GM18502 (cell line): ENCODE measurements around the gene FAM228B.
"Not testable (repeated sequence)": the region's sequence is repeated elsewhere in the genome, so short reads cannot be mapped to it uniquely, and the experiment has no call there.

Experiments used
- ATAC-seq: cut with Tn5 transposase; IDR thresholded peaks from one replicate; pipeline ENCODE4 v1.9.1; 2021; ENCODE audit warnings: mild to moderate bottlenecking; ENCODE audit not compliant: unreplicated experiment, poor library complexity

FAM228B gene

DNA sequence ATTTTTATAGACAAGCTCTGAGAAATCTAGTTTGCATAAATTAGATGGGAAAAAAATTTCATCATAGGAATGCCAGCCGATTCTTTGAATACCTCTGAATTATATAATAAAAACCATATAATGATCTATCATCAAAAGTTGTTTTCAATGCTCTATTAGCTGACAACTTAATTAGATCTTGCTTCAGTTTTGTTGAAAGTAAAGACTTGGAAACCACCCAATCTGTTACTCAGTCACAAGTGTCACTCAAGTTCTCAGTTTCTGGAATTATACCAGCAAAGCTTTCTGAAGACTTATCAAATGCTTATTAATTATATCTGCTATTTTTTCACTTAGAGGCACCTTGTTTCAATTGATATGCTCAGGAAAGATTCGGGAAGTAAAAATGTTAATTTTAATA is 21.3 kb upstream of the FAM228B start:
- no peak for ATAC-seq

DNA sequence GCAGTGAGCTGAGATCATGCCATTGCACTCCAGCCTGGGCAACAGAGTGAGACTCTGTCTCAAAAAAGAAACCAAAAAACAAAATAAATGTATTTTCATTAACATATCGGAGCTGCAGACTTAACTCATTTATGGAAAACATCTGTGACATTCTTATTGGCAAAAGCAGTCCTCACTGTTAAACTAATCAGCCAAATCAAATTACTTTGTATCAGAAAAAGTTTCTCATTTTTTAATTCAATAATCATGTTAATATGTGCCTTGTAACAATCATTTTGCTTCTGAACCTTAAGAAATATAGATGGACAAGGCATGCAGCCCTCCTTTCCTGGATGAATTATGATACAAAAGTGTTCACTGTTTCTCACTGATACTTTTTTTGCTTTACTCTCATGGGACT is 20.6 kb upstream of the FAM228B start:
- ATAC-seq = no peak

DNA sequence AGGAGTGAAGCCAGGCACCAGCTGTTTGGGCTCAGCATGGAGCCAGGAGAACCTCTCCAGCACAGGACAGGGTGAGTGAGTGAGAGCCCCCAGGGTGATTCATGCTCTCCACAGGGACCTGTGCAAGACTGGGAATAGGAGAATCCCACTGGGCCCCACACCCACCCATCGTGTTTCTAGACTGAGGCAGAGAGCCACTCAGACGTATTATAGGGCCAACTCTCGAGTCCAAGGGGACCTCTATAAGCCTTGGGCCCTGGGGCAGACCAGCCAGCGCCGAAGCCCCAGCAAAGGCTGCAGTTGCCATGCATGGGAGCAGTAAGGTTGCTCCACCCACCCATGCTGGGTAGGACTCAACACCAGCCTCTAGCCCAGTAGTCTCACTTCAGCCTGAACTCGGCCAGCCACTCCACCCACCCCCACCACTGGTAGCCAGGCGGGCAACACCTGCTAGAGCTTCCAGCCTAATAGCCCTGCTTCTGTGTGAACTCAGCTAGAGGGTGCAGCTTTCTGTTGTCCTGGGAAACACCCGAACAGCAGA is 19.1 kb upstream of the FAM228B start:
- no peak for ATAC-seq

DNA sequence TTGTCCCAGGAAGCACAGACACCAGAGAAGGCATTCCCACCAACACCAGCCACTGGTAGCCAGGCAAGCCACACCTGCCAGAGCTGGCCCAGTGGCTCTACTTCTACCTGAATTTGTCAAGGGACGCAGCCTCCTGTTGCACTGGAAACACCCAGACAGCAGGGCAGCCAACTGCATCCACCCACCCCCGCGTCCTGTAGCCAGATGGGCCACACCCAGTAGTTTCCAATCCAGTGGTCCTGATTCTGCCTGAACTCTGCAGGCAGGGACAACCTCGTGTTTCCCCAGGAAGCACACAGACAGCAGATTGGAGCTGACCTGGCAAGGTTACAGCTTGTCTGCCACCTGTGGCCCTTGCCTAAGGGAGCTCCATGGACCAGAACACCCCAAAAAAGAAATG is 18.4 kb upstream of the FAM228B start:
- no peak for ATAC-seq

DNA sequence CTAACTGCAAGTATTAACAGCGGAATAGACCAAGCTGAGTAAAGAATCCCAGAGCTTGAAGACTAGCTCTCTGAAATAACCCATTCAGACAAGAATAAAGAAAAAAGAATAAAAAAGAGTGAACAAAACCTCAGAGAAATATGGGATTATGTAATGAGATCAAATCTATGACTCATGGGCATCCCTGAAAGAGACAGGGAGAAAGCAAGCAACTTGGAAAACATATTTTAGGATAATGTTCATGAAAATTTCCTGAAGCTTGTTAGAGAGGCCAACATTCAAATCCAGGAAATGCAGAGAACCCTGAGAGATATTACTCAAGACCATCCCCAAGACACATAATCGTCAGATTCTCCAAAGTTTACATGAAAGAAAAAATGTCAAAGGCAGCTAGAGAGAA is 17.5 kb upstream of the FAM228B start:
- ATAC-seq = no peak

DNA sequence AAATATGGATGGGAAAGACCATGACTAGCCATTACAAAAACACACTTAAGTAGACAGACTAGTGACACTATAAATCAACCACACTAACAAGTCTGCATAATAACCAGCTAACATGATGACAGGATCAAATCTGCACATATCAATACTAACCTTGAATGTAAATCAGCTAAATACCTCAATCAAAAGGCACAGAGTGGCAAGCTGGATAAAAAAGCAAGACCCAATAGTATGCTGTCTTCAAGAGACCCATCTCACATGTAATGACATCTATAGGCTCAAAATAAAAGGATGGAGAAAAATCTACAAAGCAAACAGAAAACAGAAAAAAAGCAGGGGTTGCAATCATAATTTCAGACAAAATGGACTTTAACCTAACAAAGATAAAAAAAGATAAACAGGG is 16.5 kb upstream of the FAM228B start:
- no peak for ATAC-seq

DNA sequence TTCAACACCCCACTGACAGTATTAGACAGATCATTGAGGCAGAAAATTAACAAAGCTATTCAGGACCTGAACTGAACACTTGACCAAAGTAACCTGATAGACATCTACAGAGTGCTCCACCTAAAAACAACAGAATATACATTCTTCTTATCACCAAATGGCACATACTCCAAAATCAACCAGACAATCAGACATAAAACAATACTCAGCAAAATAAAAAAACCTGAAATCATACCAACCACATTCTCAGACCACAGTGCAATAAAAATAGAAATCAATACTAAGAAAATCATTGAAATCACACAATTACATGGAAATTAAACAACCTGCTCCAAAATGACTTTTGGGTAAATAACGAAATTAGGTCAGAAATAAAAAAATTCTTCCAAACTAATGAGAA is 15.9 kb upstream of the FAM228B start:
- ATAC-seq = no peak

DNA sequence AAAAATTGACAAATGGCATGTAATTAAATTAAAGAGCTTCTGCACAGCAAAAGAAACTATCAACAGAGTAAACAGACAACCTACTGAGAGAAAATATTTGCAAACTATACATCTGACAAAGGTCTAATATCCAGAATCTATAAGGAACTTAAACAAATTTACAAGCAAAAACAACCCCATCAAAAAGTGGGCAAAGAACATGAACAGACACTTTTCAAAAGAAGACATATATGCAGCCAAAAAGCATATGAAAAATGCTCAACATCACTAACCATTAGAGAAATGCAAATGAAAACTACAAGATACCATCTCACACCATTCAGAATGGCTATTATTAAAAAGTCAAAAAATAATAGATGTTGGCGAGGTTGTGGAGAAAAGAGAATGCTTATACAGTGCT is 13.8 kb upstream of the FAM228B start:
- not testable (repeated sequence) for ATAC-seq

DNA sequence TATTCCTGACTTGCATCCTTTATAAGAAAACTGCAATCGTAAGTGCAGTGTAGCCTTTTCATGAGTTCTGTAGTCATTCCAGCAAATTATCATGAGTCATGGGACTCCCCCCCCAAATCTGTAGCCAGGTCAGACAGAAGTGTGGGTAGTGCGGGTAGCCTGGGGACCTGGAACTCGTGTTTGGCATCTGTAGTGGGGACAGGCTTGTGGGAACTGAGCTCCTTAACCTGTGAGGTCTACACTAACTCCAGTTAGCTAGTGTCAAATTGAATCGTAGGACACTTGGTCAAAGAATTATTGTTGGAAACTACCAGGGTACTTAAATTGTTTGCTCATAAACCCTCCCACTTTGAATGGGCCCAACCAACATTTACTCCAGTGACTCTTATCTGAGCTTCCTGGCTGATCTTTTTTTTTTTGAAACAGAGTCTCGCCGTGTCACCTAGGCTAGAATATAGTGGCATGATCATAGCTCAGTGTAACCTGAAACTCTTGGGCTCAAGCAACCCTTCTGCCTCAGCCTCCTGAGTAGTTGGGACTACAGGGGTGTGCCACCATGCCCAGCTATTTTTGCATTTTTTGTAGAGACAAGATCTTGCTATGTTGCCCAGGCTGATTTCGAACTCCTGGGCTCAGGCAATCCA is 12.5 kb upstream of the FAM228B start:
- ATAC-seq = no peak

DNA sequence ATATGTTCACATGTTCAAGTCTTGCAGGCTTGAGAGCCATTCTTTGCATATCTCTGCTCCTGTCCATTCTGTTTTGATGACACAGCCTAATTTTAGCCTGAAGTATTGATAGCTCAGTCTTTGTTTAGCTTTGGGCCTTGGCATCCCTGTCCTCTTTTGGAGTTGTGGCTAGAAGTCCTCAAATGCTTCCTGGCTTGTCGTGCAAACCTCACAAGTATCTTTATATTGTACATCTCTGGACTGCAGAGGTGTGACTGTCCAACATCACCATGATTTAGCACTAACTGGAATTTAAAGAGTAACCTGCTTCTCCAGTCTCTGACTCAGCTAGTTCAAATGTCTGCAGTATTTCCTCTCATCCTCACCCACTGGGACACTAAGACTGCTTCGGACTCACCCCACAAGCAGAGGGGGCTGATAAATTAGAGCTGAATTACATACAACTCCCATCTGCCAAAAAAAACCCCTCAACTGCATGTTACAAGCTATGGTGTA is 11.8 kb upstream of the FAM228B start:
- ATAC-seq = no peak

DNA sequence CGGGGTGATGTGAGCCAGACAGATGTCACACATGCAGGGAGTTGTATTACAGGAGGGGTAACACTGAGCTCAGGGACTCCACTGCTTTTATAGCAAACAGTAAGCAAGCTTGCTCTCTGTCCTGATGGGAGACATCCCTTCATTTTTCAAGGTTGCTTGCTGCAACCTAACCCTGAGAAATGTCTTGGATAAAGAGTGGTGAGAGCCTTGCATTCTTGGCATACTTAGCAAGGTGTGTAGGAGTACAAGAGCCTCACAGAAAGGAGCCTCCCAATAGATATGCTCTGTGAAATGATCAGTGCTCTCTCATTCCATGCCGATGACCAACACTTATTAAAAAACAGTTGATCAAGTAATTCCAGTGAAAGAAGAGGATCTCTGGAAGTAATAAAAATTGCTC is 8.2 kb upstream of the FAM228B start:
- ATAC-seq = no peak

DNA sequence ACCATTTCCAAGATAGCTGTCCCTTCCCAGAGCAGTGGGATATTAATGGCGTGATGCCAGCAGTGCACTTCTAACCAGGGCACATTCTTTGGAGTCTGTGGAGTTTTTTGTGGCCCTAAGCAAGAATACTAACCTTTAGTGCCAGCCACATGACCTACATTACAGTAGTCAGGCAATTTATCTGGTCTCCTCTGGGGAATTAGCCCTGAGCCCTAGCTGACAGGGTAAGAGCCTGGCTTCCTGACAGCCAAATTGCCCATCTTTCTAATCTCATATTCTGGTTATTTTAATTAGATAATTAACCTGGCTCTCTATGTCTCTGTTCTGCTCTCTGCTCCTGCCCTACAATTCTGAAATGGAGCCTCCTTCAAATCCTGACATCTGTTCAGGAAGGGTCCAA is 5.4 kb upstream of the FAM228B start:
- ATAC-seq = no peak

DNA sequence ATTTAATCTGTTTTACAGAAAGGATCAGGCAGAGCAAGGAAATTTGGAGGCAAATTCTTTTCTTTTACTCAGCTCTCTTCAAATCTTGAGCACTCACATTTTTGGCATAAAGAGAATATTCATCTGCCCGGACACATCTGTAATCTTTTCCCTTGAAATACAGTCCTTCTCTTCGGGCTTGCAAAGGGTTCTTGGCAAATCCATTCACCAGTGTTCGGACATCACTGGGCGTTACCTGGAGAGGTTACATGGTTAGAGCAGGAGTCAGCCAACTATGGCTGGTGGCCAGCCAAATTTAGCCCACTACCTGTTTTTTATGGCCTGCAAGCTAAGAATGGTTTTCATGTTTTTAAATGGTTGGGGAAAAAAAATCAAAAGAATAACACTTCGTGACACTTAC is 2.2 kb upstream of the FAM228B start:
- no peak for ATAC-seq

DNA sequence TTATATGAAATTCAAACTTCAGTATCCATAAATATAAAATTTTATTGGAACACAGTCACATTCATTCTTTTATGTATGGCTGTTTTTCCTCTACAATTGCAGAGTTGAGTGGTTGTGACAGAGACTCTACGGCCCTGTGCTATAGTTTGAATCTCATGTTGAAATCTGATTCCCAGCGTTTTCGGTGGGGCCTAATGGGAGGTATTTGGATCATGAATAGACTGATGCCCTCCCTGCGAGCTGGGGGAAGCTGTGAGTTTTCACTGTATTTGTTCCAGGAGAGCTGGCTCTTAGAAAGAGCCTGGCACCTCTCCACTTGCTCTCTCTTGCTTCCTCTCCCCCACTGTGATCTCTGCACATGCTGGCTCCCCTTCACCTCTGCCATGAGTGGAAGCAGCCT is 1.8 kb upstream of the FAM228B start:
- ATAC-seq = no peak

DNA sequence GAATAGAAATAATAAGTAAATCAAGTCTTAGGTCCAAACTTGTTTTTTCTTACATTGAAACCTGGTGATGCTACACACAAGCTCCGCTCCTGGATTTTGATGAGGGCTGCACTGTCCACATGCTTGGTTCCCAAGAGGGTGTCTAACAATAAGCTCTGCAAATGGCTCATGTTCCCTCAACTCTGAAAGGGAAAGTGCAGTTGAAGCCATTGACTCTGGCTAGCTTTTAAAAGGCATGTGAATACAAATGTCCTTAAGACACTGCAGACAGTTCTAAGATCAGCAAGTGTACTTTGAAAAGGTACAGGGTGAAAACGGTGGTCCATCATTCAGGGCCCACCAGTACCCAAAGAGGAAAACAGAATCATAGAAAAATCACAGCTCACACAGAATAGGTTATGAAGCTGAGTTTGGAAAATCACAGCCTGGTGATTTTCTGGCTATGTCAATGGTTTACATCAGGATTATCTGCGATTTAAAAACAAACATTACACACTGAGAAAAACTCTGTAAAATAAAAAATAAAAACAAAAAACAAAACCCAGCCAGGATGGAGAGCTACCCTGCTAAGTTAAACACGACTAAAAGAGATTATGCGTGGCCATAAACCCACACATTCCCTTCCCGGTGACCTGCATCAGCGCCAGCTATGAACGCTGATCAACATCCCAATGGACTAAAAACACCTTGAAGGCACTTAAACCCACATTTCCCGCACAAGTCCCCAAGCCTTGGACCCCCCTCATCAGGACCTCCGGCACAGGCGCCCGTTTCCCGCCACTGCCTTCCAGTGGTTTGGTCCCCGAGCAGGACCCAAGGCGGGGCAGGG is 689 bp upstream of the FAM228B start:
- ATAC-seq = no peak

DNA sequence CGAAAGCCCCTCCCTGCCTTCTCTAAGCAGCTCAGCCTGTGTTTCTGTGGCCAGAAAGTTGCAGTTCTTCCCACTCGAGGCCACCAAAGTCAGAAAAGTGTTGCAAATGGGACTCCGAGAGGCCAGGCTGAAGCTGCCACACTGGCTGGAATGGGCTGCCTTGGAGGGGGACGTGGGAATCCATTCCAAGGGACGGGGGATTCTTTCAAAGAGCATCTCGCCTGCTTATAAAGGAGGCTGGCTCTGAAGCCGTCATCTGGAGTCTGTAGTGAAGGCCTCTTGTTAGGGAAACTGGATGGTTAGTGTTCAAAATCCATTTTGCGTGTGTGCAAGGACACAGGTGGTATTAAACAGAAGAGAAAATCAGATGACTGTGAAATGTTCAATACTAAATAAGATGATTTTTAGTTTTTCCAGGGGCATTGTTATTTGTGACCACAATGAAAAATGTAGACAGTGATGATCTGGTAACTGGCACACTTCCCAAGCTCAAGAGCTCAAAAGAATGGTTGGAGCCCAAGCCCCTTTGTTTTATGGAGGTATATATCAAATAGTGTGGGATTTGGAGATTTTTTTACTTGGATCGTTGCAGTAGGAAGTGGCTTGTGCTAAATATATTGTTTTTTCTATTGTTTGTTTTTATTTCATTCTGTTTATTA is 782 bp downstream of the FAM228B start:
- peak; percentile 6 for ATAC-seq

DNA sequence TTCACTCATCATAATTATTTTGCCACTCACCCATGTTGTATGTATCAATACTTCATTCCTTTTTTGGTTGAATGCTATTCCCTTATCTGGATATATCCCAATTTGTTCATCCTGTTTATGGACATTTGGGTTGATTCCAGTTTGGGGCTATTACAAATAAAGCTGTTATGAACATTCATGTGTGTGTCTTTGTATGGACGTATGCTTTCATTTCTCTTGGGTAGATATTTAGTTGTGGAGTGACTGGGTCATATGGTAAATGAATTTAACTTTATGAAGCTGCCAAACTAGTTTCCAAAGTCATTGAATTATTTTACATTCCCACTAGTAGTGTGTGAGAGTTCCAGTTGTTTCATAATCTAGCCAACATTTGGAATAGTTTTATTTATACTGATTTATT is 2.7 kb downstream of the FAM228B start:
- ATAC-seq = no peak

DNA sequence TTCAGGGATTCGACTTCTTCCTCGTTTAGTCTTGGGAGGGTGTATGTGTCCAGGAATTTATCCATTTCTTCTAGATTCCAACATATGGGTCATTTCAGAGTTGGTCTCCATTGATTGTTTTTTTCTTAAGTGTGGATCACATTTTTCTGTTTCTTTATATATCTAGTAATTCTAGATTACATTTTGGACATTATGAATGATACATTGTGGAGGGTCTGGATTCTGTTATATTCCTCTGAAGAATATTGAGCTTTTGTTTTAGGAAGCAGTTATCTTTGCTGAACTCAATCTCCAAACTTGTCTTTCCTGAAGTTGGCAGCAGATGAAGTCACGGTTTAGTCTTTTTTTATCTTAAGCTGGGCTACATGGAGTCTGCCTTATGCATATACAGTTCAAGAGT is 9.3 kb downstream of the FAM228B start:
- no peak for ATAC-seq

DNA sequence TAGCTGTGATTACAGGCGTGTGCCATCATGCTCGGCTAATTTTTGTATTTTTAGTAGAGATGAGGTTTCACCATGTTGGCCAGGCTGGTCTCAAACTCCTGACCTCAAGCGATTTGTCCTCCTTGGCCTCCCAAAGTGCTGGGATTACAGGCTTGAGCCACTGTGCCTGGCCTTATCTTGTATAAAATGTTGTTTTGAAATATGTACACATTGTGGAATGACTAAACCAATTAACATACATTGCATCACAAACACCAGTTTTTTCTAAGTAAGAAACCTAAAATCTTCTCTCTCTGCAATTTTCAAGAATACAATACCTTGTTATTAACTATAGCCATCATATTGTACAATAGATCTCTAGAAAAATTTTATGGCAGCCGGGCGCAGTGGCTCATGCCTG is 17.0 kb downstream of the FAM228B start:
- ATAC-seq = not testable (repeated sequence)

DNA sequence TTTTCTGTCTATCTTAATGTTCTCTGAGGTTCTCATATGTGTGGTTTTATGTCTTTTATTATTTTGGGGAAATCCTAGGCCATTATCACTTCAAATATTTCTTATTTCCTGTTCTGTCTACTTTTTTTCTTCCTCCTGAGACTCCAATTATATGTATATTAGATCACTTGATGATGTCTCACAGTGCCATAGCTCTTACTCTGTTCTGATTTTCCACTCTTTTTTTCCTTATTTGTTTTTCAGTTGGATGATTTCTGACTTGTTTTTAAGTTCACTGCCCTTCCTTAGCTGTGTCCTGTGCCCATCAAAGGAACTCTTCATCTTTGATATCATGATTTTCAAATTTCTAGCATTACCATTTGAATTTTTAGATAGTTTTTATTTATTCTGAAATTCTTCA is 24.1 kb downstream of the FAM228B start:
- ATAC-seq = no peak
